ENCODE data around the gene ZNF805.
"Not testable (repeated sequence)": the region's sequence is repeated elsewhere in the genome, so short reads cannot be mapped to it uniquely, and the experiment has no call there.

ZNF805 gene

DNA sequence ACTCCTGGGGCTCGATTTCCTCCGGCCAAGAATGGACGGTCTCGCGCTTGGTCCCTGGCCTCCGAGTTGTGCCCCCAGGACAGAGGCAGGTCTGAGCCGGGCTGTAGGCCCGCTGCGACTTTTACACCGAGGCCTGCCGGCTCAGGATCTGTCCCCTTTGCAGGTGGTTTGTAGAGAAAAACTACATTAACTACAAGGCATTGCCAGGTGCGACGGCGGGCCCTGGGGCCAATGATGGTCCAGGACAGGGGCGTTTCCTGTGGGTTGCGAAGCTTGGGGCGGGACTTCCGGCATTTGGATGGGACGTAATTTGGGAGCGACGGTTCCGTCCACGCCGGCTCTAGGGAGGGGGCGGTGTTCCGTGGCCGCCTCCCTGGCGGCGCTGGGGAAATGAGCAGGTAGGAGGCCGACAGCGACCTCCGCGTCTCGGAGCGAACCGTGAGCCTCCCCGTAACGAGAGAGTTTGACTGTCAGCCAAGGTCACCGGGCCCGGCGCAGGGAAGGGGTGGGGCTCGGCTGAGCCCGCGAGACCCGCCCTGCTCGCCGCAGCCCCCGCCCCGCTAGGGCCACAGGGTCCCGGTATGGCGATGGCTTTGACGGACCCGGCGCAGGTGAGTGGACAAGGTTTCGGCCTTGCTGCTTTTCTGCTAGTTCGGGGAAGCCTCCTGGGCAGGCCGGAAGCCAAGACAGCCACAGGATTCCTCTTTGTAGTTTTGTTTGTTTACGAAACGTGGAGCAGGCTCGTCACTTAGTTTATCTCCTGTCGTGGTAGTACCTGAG is at the start of gene ZNF805:
ZNF805 (plus strand) TSS at position 322 of the 780 bp plus-strand sequence; CDS start at position 582, 260 bp downstream.
- peak; percentile 94 for DNase-seq (ENCODE audit: low read depth in 1 of 2, low spot score in 1 of 2)

DNA sequence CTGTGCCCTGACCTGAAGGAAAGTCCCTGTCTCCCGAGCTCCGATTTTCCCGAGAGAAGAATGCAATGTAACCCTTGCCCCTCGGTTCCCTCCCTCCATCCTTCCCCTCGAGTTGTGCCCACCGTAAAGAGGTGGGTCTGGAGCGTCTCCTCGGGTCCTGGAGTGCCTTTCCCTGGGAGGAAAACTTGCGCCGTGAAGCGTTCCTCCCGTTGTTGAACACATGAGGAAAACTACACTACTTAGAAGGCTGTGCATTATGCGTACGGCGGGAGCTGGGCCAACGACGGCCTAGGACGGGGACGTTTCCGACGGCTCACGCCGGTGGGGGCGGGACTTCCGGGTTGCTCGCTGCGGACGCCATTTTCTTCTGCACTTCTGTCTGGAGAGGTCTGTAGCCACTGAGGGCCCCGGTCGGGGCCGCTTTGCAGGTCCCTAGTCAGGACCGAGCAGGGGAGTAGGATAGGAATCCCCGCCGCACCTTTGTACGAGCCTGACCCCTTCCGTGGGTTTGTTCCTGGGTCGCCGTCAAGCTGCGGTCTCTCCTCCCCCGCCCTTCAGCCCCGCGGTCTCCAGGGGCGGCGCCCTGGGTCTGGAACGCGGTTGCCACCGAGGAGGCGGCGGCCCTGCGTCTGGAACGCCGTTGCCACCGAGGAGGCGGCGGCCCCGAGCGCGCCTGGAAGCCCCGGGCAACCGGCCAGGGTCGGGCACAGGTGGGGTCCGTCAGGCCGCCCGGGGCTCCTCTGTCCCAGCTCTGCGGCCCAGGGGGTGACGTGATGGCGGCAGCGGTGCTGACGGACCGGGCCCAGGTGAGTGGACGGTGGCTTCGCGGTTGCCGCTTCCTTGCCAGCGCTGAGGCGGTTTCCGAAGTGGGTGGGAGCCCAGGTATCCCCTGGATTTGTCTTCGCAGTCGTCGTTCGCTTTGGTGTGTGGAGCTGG is 49.0 kb upstream of the ZNF805 start, which contains the start of gene ZNF264:
ZNF264 (plus strand) TSS at position 360 of the 936 bp plus-strand sequence; CDS start at position 774, 414 bp downstream.
- DNase-seq (ENCODE audit: low read depth in 1 of 2, low spot score in 1 of 2): peak; percentile 77 to 86

DNA sequence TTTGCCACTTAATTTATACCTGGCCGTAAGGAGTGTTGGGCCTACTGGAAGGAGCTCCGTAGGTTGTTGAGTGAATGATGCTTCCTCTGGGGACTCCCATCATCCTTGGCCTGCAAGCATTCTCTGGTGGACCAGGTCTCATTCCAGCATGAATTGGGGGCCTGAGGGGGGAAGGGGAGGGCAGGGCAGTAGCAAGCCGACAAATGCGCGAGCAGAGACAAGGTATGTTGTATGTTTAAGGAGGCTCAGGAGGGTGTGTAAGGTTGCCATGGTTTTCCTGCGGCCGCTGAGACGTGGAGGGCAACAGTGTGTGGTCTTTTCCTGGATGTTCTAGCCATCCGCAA is 48.4 kb upstream of the ZNF805 start:
- DNase-seq (ENCODE audit: low read depth in 1 of 2, low spot score in 1 of 2): no peak

DNA sequence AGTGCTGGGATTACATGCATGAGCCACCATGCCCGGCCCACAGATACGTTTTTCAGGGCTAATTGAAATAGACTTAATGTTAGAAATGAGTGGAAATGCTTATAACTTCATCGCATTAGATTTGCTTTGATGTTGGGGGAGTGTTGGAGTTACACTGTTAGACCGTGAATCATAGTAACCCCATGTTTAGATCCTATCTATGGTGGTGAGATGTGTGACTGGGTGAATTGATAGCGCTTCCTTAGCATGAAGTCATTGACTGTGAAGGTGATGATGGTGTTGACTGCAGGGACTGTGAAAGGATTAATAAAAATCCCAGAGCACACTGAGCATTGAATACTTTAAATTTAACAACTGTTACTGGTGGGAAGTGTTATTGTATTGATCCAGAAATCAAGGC is 47.4 kb upstream of the ZNF805 start:
- no peak for DNase-seq (ENCODE audit: low read depth in 1 of 2, low spot score in 1 of 2)

DNA sequence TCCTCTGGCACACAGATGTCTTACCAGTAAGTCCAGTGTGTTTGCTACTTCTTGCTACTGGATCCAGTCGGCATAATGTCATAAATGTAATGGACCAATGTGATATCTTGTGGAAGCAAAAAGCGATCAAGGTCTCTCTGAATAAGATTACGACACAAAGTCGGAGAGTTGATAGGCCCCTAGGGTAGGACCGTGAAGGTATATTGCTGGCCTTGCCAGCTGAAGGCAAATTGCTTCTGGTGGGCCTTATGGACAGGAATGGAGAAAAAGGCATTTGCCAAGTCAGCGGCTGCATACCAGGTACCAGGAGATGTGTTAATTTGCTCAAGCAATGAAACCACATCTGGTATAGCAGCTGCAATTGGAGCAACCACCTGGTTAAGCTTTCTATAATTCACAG is 42.6 kb upstream of the ZNF805 start:
- not testable (repeated sequence) for DNase-seq (ENCODE audit: low read depth in 1 of 2, low spot score in 1 of 2)

GRCh38 chr19:57202160-57202559 is 38.3 kb upstream of the ZNF805 start:
- no peak for DNase-seq (ENCODE audit: low read depth in 1 of 2, low spot score in 1 of 2)

GRCh38 chr19:57210381-57210780 is 30.1 kb upstream of the ZNF805 start:
- no peak for DNase-seq (ENCODE audit: low read depth in 1 of 2, low spot score in 1 of 2)

GRCh38 chr19:57212109-57212508 is 28.3 kb upstream of the ZNF805 start:
- no peak for DNase-seq (ENCODE audit: low read depth in 1 of 2, low spot score in 1 of 2)

DNA sequence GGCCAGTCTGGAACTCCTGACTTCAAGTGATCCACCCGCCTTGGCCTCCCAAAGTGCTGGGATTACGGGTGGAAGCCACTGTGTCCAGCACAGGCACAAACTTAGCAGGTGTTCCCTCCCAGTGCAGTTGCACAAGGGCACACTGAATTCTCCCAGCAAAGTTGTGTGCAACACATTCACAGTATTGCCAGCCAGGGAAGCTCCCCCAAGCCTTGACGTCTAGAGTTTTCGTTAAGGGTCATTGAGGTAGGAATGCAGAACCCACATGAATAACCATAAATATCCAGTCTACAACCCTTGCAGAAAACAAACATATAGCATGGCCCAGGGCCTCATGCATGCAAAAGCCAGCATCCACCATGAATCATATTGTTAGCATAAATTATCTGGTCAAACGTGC is 12.9 kb upstream of the ZNF805 start:
- no peak for DNase-seq (ENCODE audit: low read depth in 1 of 2, low spot score in 1 of 2)

GRCh38 chr19:57231686-57232085 is 8.7 kb upstream of the ZNF805 start:
- no peak for DNase-seq (ENCODE audit: low read depth in 1 of 2, low spot score in 1 of 2)

DNA sequence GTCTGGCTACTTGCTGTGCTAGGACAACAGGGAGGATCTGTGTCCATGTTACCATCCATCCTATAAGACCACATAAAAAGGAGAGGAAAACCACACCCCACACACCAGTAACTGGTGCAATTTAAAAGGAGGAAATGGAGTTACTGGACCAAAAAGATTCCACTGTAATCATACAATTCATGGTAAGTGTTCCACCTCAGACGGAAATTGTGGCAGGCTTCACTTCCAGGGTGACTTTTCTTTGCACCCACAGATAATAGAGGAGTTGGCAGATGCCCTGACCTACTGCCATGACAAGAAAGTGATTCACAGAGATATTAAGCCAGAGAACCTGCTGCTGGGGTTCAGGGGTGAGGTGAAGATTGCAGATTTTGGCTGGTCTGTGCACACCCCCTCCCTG is 7.2 kb upstream of the ZNF805 start:
- DNase-seq (ENCODE audit: low read depth in 1 of 2, low spot score in 1 of 2): no peak

DNA sequence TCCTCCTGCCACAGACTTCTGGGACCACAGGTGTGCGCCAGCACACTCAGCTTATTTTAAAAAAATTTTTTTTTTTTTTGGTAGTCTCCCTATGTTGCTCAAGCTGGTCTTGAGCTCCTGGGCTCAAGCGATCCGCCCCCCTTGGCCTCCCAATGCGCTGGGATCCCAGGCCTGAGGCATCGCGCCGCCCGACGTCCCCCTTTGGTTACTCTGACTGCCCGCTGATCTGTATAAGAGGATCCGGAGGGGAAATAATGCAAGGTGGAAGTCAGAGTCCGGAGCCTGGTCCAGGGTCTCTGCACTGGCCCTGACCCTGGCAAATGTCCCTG is 486 bp upstream of the ZNF805 start:
- no peak for DNase-seq (ENCODE audit: low read depth in 1 of 2, low spot score in 1 of 2)

DNA sequence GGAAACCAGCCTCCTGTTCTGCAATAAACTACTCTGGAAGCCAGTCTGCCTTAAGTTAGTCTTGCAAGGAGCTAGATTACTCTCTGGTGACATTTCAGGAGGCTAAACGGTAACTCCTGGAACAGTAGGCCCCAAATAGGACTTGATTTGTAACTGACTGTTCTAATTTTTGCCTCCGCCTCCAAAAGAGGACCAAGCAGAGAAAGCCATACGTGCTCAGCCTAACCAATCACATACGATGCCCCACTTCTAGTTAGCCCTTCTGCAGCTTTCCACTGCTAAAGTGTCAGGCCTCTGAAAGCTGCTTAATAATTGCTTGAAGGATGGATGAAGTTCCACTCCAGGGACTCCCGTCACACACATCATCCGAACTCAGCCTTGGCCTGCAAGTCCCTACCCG is 744 bp downstream of the ZNF805 start:
- no peak for DNase-seq (ENCODE audit: low read depth in 1 of 2, low spot score in 1 of 2)

DNA sequence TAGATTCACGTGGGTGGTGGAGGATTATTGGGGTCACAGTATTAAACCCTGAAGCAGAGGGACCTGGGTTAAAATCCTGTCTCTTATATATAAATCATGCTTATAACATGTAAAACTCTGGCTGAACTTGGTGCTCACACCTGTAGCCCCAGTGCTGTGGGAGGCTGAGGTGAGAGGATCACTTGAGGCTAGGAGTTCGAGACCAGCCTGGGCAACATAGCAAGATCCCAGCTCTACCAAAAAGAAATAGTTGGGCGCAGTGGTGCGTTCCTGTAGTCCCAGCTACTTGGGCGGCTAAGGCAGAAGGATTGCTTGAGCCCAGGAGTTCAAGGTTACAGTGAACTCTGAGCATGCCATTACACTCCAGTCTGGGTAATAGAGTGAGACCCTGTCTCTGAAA is 2.4 kb downstream of the ZNF805 start:
- no peak for DNase-seq (ENCODE audit: low read depth in 1 of 2, low spot score in 1 of 2)

DNA sequence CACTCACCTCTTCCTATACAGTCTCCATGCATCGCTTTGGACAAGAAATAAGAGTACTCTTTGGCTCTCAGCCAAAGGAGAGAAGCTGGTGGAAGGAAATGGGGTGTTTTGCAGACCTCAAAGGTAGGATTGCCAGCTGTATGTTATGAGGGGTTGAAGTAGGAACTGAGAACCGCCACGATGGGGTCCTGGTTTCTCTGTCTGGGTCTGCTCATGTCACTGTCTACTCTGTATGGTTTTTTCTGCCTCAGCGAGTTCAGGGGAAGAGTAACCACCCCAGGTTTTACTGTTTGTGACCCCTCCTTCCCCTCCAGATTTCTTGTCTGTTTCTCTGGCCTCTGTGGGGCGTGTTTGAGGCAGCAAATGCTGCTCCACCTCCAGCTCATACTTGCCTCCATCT is 4.1 kb downstream of the ZNF805 start:
- no peak for DNase-seq (ENCODE audit: low read depth in 1 of 2, low spot score in 1 of 2)

DNA sequence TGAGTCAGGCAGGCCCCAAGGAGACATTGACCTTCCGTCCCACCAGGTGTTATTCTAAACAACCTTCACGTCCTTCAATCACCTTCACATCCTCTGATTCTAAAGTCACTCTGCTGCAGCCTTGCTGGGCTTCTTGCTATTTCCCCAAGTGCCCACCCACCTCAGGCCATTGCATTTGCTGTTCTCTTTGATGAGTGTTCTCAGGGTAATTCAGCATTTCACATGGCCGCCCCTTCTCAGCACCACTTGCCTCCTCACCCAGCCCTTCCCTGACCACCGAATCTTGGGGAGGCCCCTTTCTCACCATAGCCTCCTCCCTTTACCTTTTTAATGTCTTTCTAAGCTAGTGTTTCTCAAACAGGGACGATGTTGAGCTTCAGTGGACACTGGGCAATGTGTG is 4.6 kb downstream of the ZNF805 start:
- DNase-seq (ENCODE audit: low read depth in 1 of 2, low spot score in 1 of 2): no peak

- DNase-seq (ENCODE audit: low read depth in 1 of 2, low spot score in 1 of 2): no peak
Observed at GRCh38 chr19:57245959-57246358, 5.5 kb downstream of the ZNF805 start.

DNA sequence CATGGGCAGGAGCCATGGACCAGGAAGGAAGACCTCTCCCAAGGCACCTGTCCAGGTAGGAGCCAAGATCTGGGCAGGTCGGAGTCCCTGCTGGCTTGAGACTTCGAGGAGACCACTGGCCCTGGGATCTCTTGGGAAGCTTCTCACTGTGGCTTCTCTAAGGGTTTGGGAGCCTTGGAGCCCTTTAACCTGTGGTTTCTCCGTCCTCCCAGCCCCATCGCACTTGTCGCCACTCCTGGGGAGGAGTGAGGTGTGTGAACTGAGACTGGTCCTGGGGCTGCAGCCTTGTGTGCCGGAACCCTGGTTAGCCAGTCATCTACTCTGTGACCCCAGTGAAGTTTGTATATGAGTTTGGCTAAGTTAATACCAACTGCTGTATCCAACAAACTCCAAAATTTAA is 8.2 kb downstream of the ZNF805 start:
- no peak for DNase-seq (ENCODE audit: low read depth in 1 of 2, low spot score in 1 of 2)

GRCh38 chr19:57249329-57249728 is 8.9 kb downstream of the ZNF805 start:
- DNase-seq (ENCODE audit: low read depth in 1 of 2, low spot score in 1 of 2): no peak

DNA sequence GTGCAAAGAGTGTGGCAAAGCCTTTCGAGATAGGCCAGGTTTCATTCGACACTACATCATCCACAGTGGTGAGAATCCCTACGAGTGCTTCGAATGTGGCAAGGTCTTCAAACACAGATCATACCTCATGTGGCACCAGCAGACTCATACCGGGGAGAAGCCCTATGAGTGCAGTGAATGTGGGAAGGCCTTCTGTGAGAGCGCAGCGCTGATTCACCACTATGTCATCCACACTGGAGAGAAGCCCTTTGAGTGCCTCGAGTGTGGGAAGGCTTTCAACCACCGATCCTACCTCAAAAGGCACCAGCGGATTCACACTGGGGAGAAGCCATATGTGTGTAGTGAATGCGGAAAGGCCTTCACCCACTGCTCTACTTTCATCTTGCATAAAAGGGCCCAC is 13.3 kb downstream of the ZNF805 start:
- not testable (repeated sequence) for DNase-seq (ENCODE audit: low read depth in 1 of 2, low spot score in 1 of 2)

DNA sequence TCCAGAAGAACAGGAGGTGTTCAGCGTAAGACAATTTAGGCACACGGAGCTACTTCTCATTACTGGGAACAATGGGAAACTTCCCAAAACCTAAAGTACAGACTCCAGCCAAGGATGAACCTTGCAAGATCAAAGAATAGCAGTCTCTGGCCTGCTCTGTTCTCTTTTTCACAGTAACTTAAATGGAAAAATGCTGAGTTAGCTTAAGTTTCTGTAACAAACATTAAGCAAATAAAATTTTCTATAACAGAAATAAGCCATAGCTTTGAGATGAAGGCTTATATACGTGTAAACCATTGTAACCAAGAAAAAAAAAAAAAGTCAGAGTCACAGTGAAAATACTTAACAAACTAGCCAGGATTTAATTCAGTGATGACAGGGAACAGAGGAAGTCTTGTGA is 21.6 kb downstream of the ZNF805 start:
- no peak for DNase-seq (ENCODE audit: low read depth in 1 of 2, low spot score in 1 of 2)

DNA sequence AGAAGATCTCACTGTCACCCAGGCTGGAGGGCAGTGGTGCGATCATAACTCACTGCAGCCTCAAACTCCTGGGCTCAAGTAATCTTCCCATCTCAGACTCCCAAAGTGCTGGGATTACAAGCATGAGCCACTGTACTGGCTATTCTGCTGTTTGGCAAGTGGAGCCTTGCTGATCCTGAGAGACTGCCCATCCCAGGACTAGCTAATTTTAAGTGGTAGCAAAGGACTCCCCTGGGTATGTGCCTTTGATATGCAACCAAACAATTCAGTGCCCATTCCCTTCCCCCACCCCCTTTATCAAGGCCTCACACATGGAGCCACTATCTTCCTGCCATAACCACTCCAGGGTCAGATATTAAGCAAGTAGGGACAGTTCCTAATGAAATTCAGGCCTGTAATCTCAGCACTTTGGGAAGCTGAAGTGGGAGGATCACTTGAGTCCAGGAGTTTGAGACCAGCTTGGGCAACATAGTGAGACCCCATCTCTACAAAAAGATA is 22.9 kb downstream of the ZNF805 start:
- DNase-seq (ENCODE audit: low read depth in 1 of 2, low spot score in 1 of 2): no peak
